IMR-90 (cell line): ENCODE measurements around the gene MAB21L2. TPM values are rescaled to one million over a fixed set of nuclear protein-coding genes. Genes with fewer than 3 reads are reported as not detected.

Experiments used
- ATAC-seq: fragments of 200-7000 bp; cut with Tn5 transposase; 2 replicates; pipeline ENCODE4 v1.9.1; 2020; ENCODE audit warnings: low read depth, mild to moderate bottlenecking, moderate library complexity
- BruUV-seq: library from RNA; stranded (reverse); fragments of 400-500 nt; replicated peaks from 2 replicates; lab custom pipeline; 2021; lab: Mats Ljungman, UMichigan
- CTCF ChIA-PET: fragments of 300-600 bp; formaldehyde crosslinking; extraction: SDS; loops from one replicate; lab custom pipeline; 2021; ENCODE audit warnings: antibody characterized with exemption; lab: Yijun Ruan, JAX
- POLR2A ChIA-PET: fragments of 300-600 bp; sonication (Branson Sonifier 250); formaldehyde crosslinking; loops from one replicate; lab custom pipeline; 2022; ENCODE audit warnings: antibody characterized with exemption; ENCODE audit not compliant: unreplicated experiment; lab: Charles Lee
- DNase-seq: peaks from one replicate; pipeline ENCODE4 v3.0.0; 2013
- H2AFZ ChIP-seq: replicated peaks from 2 replicates; pipeline ENCODE3; 2013; ENCODE audit warnings: low read length, mild to moderate bottlenecking; ENCODE audit not compliant: poor library complexity
- H2AK5ac ChIP-seq: 2 replicates; pipeline ENCODE4 v1.6.1; 2013; ENCODE audit warnings: low read depth, low read length, inconsistent platforms
- H2AK9ac ChIP-seq: replicated peaks from 2 replicates; pipeline ENCODE3; 2013; ENCODE audit warnings: mild to moderate bottlenecking, low read depth, low read length, moderate library complexity; ENCODE audit not compliant: poor library complexity
- H2BK120ac ChIP-seq: 2 replicates; pipeline ENCODE4 v1.6.1; 2013; ENCODE audit warnings: low read depth, low read length, inconsistent platforms
- H2BK15ac ChIP-seq: 3 replicates; pipeline ENCODE4 v1.6.1; 2013; ENCODE audit warnings: low read depth, low read length, inconsistent platforms
- H2BK20ac ChIP-seq: 2 replicates; pipeline ENCODE4 v1.6.1; 2013; ENCODE audit warnings: low read depth, mild to moderate bottlenecking, inconsistent platforms, low read length, moderate library complexity
- H2BK5ac ChIP-seq: 2 replicates; pipeline ENCODE4 v1.6.1; 2013; ENCODE audit warnings: mild to moderate bottlenecking, low read depth, low read length, inconsistent platforms; ENCODE audit not compliant: poor library complexity, severe bottlenecking
- H3K14ac ChIP-seq: replicated peaks from 2 replicates; pipeline ENCODE4 v1.6.1; 2013; ENCODE audit warnings: low read depth, low read length, inconsistent platforms
- H3K18ac ChIP-seq: 2 replicates; pipeline ENCODE4 v1.6.1; 2013; ENCODE audit warnings: low read depth, low read length, control low read depth
- H3K23ac ChIP-seq: 2 replicates; pipeline ENCODE4 v1.6.1; 2013; ENCODE audit warnings: low read depth, low read length, inconsistent platforms
- H3K27ac ChIP-seq: 2 replicates; pipeline ENCODE4 v1.5.1; 2013; ENCODE audit warnings: mild to moderate bottlenecking, control low read depth, low read length; ENCODE audit not compliant: insufficient read depth
- H3K27me3 ChIP-seq: 2 replicates; pipeline ENCODE4 v1.6.1; 2013; ENCODE audit warnings: low read length; ENCODE audit not compliant: control insufficient read depth, insufficient read depth
- H3K36me3 ChIP-seq: 2 replicates; pipeline ENCODE4 v1.6.1; 2013; ENCODE audit warnings: low read length, mixed read lengths; ENCODE audit not compliant: control insufficient read depth, insufficient read depth
- H3K4ac ChIP-seq: 2 replicates; pipeline ENCODE4 v1.6.1; 2013; ENCODE audit warnings: low read depth, low read length, inconsistent platforms
- H3K4me1 ChIP-seq: 2 replicates; pipeline ENCODE4 v1.6.1; 2013; ENCODE audit warnings: low read length, mixed read lengths; ENCODE audit not compliant: control insufficient read depth, insufficient read depth
- H3K4me2 ChIP-seq: 2 replicates; pipeline ENCODE4 v1.6.1; 2013; ENCODE audit warnings: low read depth, mild to moderate bottlenecking, control low read depth, low read length, moderate library complexity
- H3K4me3 ChIP-seq: 2 replicates; pipeline ENCODE4 v1.5.1; 2013; ENCODE audit warnings: low read depth, mild to moderate bottlenecking, control low read depth, low read length, moderate library complexity; ENCODE audit not compliant: insufficient read depth
- H3K56ac ChIP-seq: 2 replicates; pipeline ENCODE4 v1.6.1; 2013; ENCODE audit warnings: low read length, inconsistent platforms; ENCODE audit not compliant: insufficient read depth; ENCODE audit errors: extremely low read depth
- H3K79me1 ChIP-seq, 2 experiments: 2 replicates each; pipeline ENCODE4 v1.6.1; 2013; ENCODE audit warnings: low read length in 2 of 2, inconsistent platforms in 1 of 2, low read depth in 1 of 2
- H3K9ac ChIP-seq: 2 replicates; pipeline ENCODE4 v1.6.1; 2013; ENCODE audit warnings: low read depth, low read length, control low read depth
- H3K9me1 ChIP-seq: 2 replicates; pipeline ENCODE4 v1.6.1; 2013; ENCODE audit warnings: low read length, inconsistent platforms; ENCODE audit not compliant: insufficient read depth
- H3K9me3 ChIP-seq: 2 replicates; pipeline ENCODE4 v1.6.1; 2013; ENCODE audit warnings: low read length; ENCODE audit not compliant: control insufficient read depth, insufficient read depth
- H4K20me1 ChIP-seq: 2 replicates; pipeline ENCODE4 v1.6.1; 2013; ENCODE audit warnings: low read length, inconsistent platforms; ENCODE audit not compliant: insufficient read depth
- H4K5ac ChIP-seq: 2 replicates; pipeline ENCODE4 v1.6.1; 2013; ENCODE audit warnings: mild to moderate bottlenecking, low read depth, low read length, control low read depth
- H4K8ac ChIP-seq, 2 experiments: 2 replicates each; pipeline ENCODE4 v1.6.1; 2013; ENCODE audit warnings: low read depth in 2 of 2, low read length in 2 of 2, control low read depth in 1 of 2, inconsistent platforms in 1 of 2
- H4K91ac ChIP-seq: 2 replicates; pipeline ENCODE4 v1.6.1; 2013; ENCODE audit warnings: low read depth, low read length, inconsistent platforms; ENCODE audit not compliant: insufficient read depth
- BHLHE40 ChIP-seq: fragments of 150-350 bp; IDR thresholded peaks from 2 replicates; pipeline ENCODE4 v1.6.1; 2016; ENCODE audit warnings: mild to moderate bottlenecking, low read depth, low read length
- CEBPB ChIP-seq: IDR thresholded peaks from 2 replicates; pipeline ENCODE4 v1.6.1; 2012; ENCODE audit warnings: low read depth, low read length, improper control_type of control experiment
- CHD1 ChIP-seq: IDR thresholded peaks from 2 replicates; pipeline ENCODE4 v1.6.1; 2012; ENCODE audit warnings: low read depth, low read length, improper control_type of control experiment
- FOS ChIP-seq: fragments of 150-350 bp; IDR thresholded peaks from 2 replicates; pipeline ENCODE4 v1.6.1; 2016; ENCODE audit warnings: low read depth, low read length
- MAFK ChIP-seq: IDR thresholded peaks from 2 replicates; pipeline ENCODE4 v1.6.1; 2012; ENCODE audit warnings: low read depth, low read length, improper control_type of control experiment
- MAZ ChIP-seq: IDR thresholded peaks from 2 replicates; pipeline ENCODE4 v1.6.1; 2012; ENCODE audit warnings: low read depth, mild to moderate bottlenecking, low read length, improper control_type of control experiment, moderate library complexity, borderline replicate concordance
- MXI1 ChIP-seq: IDR thresholded peaks from 2 replicates; pipeline ENCODE4 v1.6.1; 2012; ENCODE audit warnings: low read depth, mild to moderate bottlenecking, low read length, moderate library complexity, borderline replicate concordance
- NFE2L2 ChIP-seq: fragments of 150-350 bp; IDR thresholded peaks from 2 replicates; pipeline ENCODE4 v1.6.1; 2016; ENCODE audit warnings: low read depth, mild to moderate bottlenecking, low read length
- POLR2A ChIP-seq: IDR thresholded peaks from 2 replicates; pipeline ENCODE4 v1.6.1; 2012; ENCODE audit warnings: mild to moderate bottlenecking, low read depth, low read length
- RAD21 ChIP-seq: IDR thresholded peaks from 2 replicates; pipeline ENCODE4 v1.6.1; 2012; ENCODE audit warnings: low read length, improper control_type of control experiment
- RCOR1 ChIP-seq: IDR thresholded peaks from 2 replicates; pipeline ENCODE4 v1.6.1; 2012; ENCODE audit warnings: mild to moderate bottlenecking, low read length, improper control_type of control experiment; ENCODE audit not compliant: insufficient replicate concordance
- RFX5 ChIP-seq: IDR thresholded peaks from 2 replicates; pipeline ENCODE4 v1.8.0; 2012; ENCODE audit warnings: low read depth, mild to moderate bottlenecking, low read length, moderate library complexity
- SMC3 ChIP-seq: fragments of 150-350 bp; IDR thresholded peaks from 2 replicates; pipeline ENCODE4 v1.6.1; 2016; ENCODE audit warnings: low read depth, mild to moderate bottlenecking, antibody characterized with exemption, low read length, moderate library complexity
- WGBS, 2 experiments: methylation state at CpG; one replicate each; pipeline versions ENCODE4 v1.1.5 to v1.1.7; 2013; ENCODE audit warnings: missing lambda C conversion rate in 2 of 2; ENCODE audit not compliant: insufficient read length in 1 of 2; ENCODE audit errors: extremely low coverage in 2 of 2; 5-methylcytosine and 5-hydroxymethylcytosine counted together
- dilution Hi-C: fragments of 300-500 bp; cut with HindIII; formaldehyde crosslinking; loops from one replicate; pipeline ENCODE4 v1.14.3; 2018; ENCODE audit warnings: low sequenced_read_pairs; ENCODE audit not compliant: unreplicated experiment
- in situ Hi-C: fragments of 300-500 bp; cut with MboI; formaldehyde crosslinking; loops from 3 replicates; pipeline ENCODE4 v1.14.3; 2019; ENCODE audit warnings: low sequenced_read_pairs, inconsistent platforms, mixed read lengths
- intact Hi-C: fragments of 100-400 bp; cut with micrococcal nuclease; formaldehyde crosslinking; loops from 2 replicates; pipeline ENCODE4 v1.10.0; 2022
- polyA plus RNA-seq, 3 experiments: library from polyadenylated mRNA; depleted of rRNA; stranded (reverse); fragments of >200 nt; gene quantifications; 2 replicates each; pipeline ENCODE4 v1.2.3, GENCODE V29; 2012; ENCODE audit warnings: low replicate concordance in 1 of 3
- total RNA-seq: library from RNA; depleted of rRNA; stranded (reverse); fragments of >200 nt; gene quantifications from 2 replicates; pipeline ENCODE4 v1.2.3, GENCODE V29; 2012
- TF ChIP-seq, protein P1 (sequence below): conservative IDR thresholded peaks from 2 replicates; pipeline ENCODE4 v1.5.1; 2012; ENCODE audit warnings: mild to moderate bottlenecking, low read depth, low read length, improper control_type of control experiment
- TF ChIP-seq, protein P2 (sequence below): fragments of 150-350 bp; IDR thresholded peaks from 2 replicates; pipeline ENCODE4 v1.6.1; 2017; ENCODE audit warnings: mild to moderate bottlenecking, antibody characterized with exemption, low read length, low read depth
- TF ChIP-seq, protein P3 (sequence below): fragments of 150-350 bp; IDR thresholded peaks from 2 replicates; pipeline ENCODE4 v1.6.1; 2016; ENCODE audit warnings: low read depth, mild to moderate bottlenecking, low read length, moderate library complexity, borderline replicate concordance

Gene MAB21L2
- total and polyA plus RNA-seq, 2 of the 4 experiments (the other 2 are of a cell fraction) = 7.6 to 12.0 TPM

DNA sequence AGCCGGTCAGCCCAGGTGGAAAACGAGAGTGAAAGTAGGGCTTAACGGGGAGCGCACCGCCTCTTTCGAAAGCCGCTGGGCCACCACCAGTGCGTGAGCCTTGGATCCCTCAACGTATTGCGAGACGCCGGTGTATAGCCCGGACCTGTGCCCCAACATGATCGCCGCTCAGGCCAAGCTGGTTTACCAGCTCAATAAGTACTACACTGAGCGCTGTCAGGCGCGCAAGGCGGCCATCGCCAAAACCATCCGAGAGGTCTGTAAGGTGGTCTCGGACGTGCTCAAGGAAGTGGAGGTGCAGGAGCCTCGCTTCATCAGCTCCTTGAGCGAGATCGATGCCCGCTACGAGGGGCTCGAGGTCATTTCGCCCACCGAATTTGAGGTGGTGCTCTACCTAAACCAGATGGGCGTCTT is 929 bp downstream of the MAB21L2 start:
- ATAC-seq = peak; percentile 18
- no peak for TF ChIP-seq BHLHE40
- TF ChIP-seq MXI1 = no peak
- TF ChIP-seq, protein P1, sequence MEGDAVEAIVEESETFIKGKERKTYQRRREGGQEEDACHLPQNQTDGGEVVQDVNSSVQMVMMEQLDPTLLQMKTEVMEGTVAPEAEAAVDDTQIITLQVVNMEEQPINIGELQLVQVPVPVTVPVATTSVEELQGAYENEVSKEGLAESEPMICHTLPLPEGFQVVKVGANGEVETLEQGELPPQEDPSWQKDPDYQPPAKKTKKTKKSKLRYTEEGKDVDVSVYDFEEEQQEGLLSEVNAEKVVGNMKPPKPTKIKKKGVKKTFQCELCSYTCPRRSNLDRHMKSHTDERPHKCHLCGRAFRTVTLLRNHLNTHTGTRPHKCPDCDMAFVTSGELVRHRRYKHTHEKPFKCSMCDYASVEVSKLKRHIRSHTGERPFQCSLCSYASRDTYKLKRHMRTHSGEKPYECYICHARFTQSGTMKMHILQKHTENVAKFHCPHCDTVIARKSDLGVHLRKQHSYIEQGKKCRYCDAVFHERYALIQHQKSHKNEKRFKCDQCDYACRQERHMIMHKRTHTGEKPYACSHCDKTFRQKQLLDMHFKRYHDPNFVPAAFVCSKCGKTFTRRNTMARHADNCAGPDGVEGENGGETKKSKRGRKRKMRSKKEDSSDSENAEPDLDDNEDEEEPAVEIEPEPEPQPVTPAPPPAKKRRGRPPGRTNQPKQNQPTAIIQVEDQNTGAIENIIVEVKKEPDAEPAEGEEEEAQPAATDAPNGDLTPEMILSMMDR = no peak
- no peak for TF ChIP-seq MAFK
- TF ChIP-seq MAZ = no peak
- no peak for TF ChIP-seq CEBPB
- no peak for TF ChIP-seq RFX5
- TF ChIP-seq, protein P2, sequence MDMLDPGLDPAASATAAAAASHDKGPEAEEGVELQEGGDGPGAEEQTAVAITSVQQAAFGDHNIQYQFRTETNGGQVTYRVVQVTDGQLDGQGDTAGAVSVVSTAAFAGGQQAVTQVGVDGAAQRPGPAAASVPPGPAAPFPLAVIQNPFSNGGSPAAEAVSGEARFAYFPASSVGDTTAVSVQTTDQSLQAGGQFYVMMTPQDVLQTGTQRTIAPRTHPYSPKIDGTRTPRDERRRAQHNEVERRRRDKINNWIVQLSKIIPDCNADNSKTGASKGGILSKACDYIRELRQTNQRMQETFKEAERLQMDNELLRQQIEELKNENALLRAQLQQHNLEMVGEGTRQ = no peak
- no peak for TF ChIP-seq NFE2L2
- no peak for TF ChIP-seq SMC3
- no peak for TF ChIP-seq RCOR1
- TF ChIP-seq FOS = no peak
- TF ChIP-seq, protein P3, sequence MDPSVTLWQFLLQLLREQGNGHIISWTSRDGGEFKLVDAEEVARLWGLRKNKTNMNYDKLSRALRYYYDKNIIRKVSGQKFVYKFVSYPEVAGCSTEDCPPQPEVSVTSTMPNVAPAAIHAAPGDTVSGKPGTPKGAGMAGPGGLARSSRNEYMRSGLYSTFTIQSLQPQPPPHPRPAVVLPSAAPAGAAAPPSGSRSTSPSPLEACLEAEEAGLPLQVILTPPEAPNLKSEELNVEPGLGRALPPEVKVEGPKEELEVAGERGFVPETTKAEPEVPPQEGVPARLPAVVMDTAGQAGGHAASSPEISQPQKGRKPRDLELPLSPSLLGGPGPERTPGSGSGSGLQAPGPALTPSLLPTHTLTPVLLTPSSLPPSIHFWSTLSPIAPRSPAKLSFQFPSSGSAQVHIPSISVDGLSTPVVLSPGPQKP = no peak
- no peak for TF ChIP-seq CHD1
- TF ChIP-seq POLR2A = no peak
- TF ChIP-seq RAD21 = no peak
- dilution Hi-C loops (no loop called here), in situ Hi-C loops (loop anchor here (10.0 kb wide), 1 partner anchor 578 kb away; no protein-coding TSS in a partner anchor), intact Hi-C loops (loop anchor here (2.0 to 5.0 kb wide), 5 partner anchors 196 to 586 kb away; no protein-coding TSS in a partner anchor)
- Histone ChIP-seq H4K20me1 (no peaks in the 10 kb centered on the region), H3K4me1 (0 out of 2 replicates have a peak, but pooled peaks cover 2% of the 10 kb centered on the region), H3K4me2 (peak overlapping the region; percentile 77), H4K5ac (peak overlapping the region; percentile 82), H2AFZ (peak overlapping the region; percentile 95), H3K23ac (peak overlapping the region; percentile 99), H3K18ac (peak overlapping the region; percentile 88), H3K9me1 (peaks cover 2% of the 10 kb centered on the region; the same call in 1 of the 2 replicates), H2BK5ac (peak overlapping the region; percentile 62), H3K9me3 (no peaks in the 10 kb centered on the region), H2BK20ac (peak overlapping the region; percentile 3; the same call in 1 of the 2 replicates), H2AK5ac (no peak overlapping the region), H3K14ac (peak overlapping the region; percentile 79), H4K8ac (peak overlapping the region; percentile 44 to 78; a peak in 2 of 4 replicates), H3K27ac (peak overlapping the region; percentile 94), H3K56ac (peak overlapping the region; percentile 52), H2AK9ac (peak overlapping the region; percentile 18), H3K27me3 (no peaks in the 10 kb centered on the region), H3K36me3 (no peaks in the 10 kb centered on the region), H3K4ac (peak overlapping the region; percentile 59), H4K91ac (peak overlapping the region; percentile 66), H3K79me1 (peaks cover 0 to 13% of the 10 kb centered on the region in 2 experiments; a peak in 2 of 4 replicates), H3K9ac (peak overlapping the region; percentile 64), H3K4me3 (peak overlapping the region; percentile 78), H2BK15ac (peak overlapping the region; percentile 66; the same call in 1 of the 3 replicates), H2BK120ac (peak overlapping the region; percentile 77)
- CTCF ChIA-PET = interaction anchor here (1.5 kb wide), 1 partner anchor 11 kb away, joined by 5 read pairs; no protein-coding TSS in a partner anchor
- POLR2A ChIA-PET = no interaction called here
- DNase-seq = peak; percentile 51
- 5% methylated on average over 24 of the region's 32 CpGs; no CpG with 5 or more reads in 1 of the 2 experiments for WGBS, 2 experiments
- no TSS peak for BruUV-seq
